Stimulated activated CD4-positive, alpha-beta T cell treated with anti-CD3 and anti-CD28 coated beads, TNF-alpha, amount 100 ng/mL, for 1 hour (primary cell): ENCODE results near the gene MKKS.

Source experiments
- DNase-seq, 3 donors: peaks; one replicate each; pipeline ENCODE4 v3.0.0-alpha.2; 2020; ENCODE audit warnings: low read depth in 3 of 3, low spot score in 1 of 3

The MKKS gene

GRCh38 chr20:10433623-10434466 is at the start of gene MKKS:
Gene MKKS, minus strand, starts transcription at chr20:10434222. Its CDS starts 20,708 bp downstream, at chr20:10413514.
- DNase-seq = peak; percentile 61 to 80 (median 66)

- no peak for DNase-seq
Measured at GRCh38 chr20:10483691-10484090, 49.7 kb upstream of the MKKS start.

- no peak for DNase-seq
Measured at GRCh38 chr20:10481676-10482075, 47.7 kb upstream of the MKKS start.

GRCh38 chr20:10478930-10479329 is 44.9 kb upstream of the MKKS start:
- no peak for DNase-seq

- DNase-seq = no peak
Measured at GRCh38 chr20:10478205-10478604, 44.2 kb upstream of the MKKS start.

GRCh38 chr20:10476319-10476724 is 42.3 kb upstream of the MKKS start:
- DNase-seq = no peak

- no peak for DNase-seq
Measured at GRCh38 chr20:10475225-10475624, 41.2 kb upstream of the MKKS start.

GRCh38 chr20:10474606-10475184 is 40.7 kb upstream of the MKKS start:
- no peak for DNase-seq

- no peak for DNase-seq
Measured at GRCh38 chr20:10472871-10473270, 38.8 kb upstream of the MKKS start.

GRCh38 chr20:10470276-10470675 is 36.3 kb upstream of the MKKS start:
- no peak for DNase-seq

GRCh38 chr20:10469599-10469998 is 35.6 kb upstream of the MKKS start:
- DNase-seq = no peak

GRCh38 chr20:10469056-10469455 is 35.0 kb upstream of the MKKS start:
- DNase-seq = no peak

- DNase-seq = no peak
Measured at GRCh38 chr20:10468340-10468845, 34.4 kb upstream of the MKKS start.

- no peak for DNase-seq
Measured at GRCh38 chr20:10467681-10468339, 33.8 kb upstream of the MKKS start.

- no peak for DNase-seq
Measured at GRCh38 chr20:10466855-10467254, 32.8 kb upstream of the MKKS start.

GRCh38 chr20:10466325-10466724 is 32.3 kb upstream of the MKKS start:
- DNase-seq = no peak

GRCh38 chr20:10465135-10465534 is 31.1 kb upstream of the MKKS start:
- DNase-seq = no peak

GRCh38 chr20:10463622-10464021 is 29.6 kb upstream of the MKKS start:
- DNase-seq = no peak

- DNase-seq = no peak
Measured at GRCh38 chr20:10462516-10462915, 28.5 kb upstream of the MKKS start.

- DNase-seq = no peak
Measured at GRCh38 chr20:10461495-10461894, 27.5 kb upstream of the MKKS start.

- no peak for DNase-seq
Measured at GRCh38 chr20:10454151-10454750, 20.2 kb upstream of the MKKS start.

- no peak for DNase-seq
Measured at GRCh38 chr20:10453241-10453640, 19.2 kb upstream of the MKKS start.
